A549 (cell line): Measurements from ENCODE around the gene ANGEL1. TPM values are rescaled to one million over a fixed set of nuclear protein-coding genes. Genes with fewer than 3 reads are reported as not detected.
A peak's percentile ranks its signal among the peaks of the same experiment; 100 is the strongest.

Source experiments
- ATAC-seq, 2 experiments: fragments of 200-7000 bp in 1 of 2; fragments of >200 bp in 1 of 2; cut with Nextera tagmentation in 1 of 2; cut with Tn5 transposase in 1 of 2; 3 replicates each; pipeline versions ENCODE4 v1.8.0 to v1.9.1; 2018 to 2020; ENCODE audit warnings: mild to moderate bottlenecking in 1 of 2, moderate library complexity in 1 of 2
- CTCF ChIA-PET: fragments of 300-600 bp; sonication (Branson Sonifier 250); formaldehyde crosslinking; extraction: SDS; loops from one replicate; lab custom pipeline; 2021; ENCODE audit warnings: antibody characterized with exemption, inconsistent platforms; lab: Yijun Ruan, JAX
- POLR2A ChIA-PET: fragments of 350-600 bp; formaldehyde crosslinking; extraction: SDS; loops from one replicate; lab custom pipeline; 2021; ENCODE audit warnings: antibody characterized with exemption, inconsistent platforms; lab: Yijun Ruan, JAX
- DNase-seq, 2 experiments: peaks; one replicate each; pipeline versions ENCODE4 v3.0.0 to v3.0.0-alpha.2; 2011 to 2016; ENCODE audit warnings: low read depth in 1 of 2, low spot score in 1 of 2
- FAIRE-seq: peaks from 2 replicates; lab custom pipeline; 2011; peaks lifted over from hg19 to GRCh38; lab: Jason Lieb, UNC
- H3K27ac ChIP-seq, 2 experiments: fragments of >200 bp; sonication (Bioruptor Twin); formaldehyde crosslinking; 3 replicates each; pipeline ENCODE4 v1.5.1; 2016 to 2017
- H3K4me1 ChIP-seq: fragments of >200 bp; sonication (Bioruptor Twin); formaldehyde crosslinking; 3 replicates; pipeline ENCODE4 v1.6.1; 2016
- H3K4me2 ChIP-seq: fragments of >200 bp; sonication (Bioruptor Twin); formaldehyde crosslinking; 3 replicates; pipeline ENCODE4 v1.6.1; 2016
- H3K4me3 ChIP-seq: fragments of >200 bp; sonication (Bioruptor Twin); formaldehyde crosslinking; 3 replicates; pipeline ENCODE4 v1.5.1; 2016
- H3K9me3 ChIP-seq: fragments of >200 bp; sonication (Bioruptor Twin); formaldehyde crosslinking; 3 replicates; pipeline ENCODE4 v1.6.1; 2016
- BHLHE40 ChIP-seq: IDR thresholded peaks from 2 replicates; pipeline ENCODE4 v1.6.1; 2012; ENCODE audit warnings: low read depth, low read length, inconsistent platforms
- CEBPB ChIP-seq, 2 experiments: fragments of >200 bp in 1 of 2; sonication (Bioruptor Twin) in 1 of 2; formaldehyde crosslinking in 1 of 2; IDR thresholded peaks; 2 replicates each; pipeline ENCODE4 v1.6.1; 2012 to 2016
- CHD2 ChIP-seq: fragments of 150-350 bp; IDR thresholded peaks from 2 replicates; pipeline ENCODE4 v1.6.1; 2014; ENCODE audit warnings: low read length; ENCODE audit not compliant: partially characterized antibody
- CHD4 ChIP-seq: fragments of 200-600 bp; sonication (generic); IDR thresholded peaks from 2 replicates; pipeline ENCODE4 v1.6.1; 2016; ENCODE audit warnings: antibody characterized with exemption, mild to moderate bottlenecking, borderline replicate concordance
- EHF ChIP-seq: fragments of 250-450 bp; sonication (Bioruptor Pico); IDR thresholded peaks from 2 replicates; pipeline ENCODE4 v1.5.0; 2020; ENCODE audit warnings: mild to moderate bottlenecking
- ESRRA ChIP-seq: fragments of 150-350 bp; IDR thresholded peaks from 2 replicates; pipeline ENCODE4 v1.6.1; 2014; ENCODE audit warnings: mild to moderate bottlenecking, low read length, borderline replicate concordance
- FOSB ChIP-seq: fragments of 250-450 bp; sonication (Bioruptor Pico); IDR thresholded peaks from 2 replicates; pipeline ENCODE4 v1.5.0; 2020; ENCODE audit warnings: mild to moderate bottlenecking, moderate library complexity
- FOSL2 ChIP-seq, 2 experiments: fragments of 450-650 bp in 1 of 2; fragments of >200 bp in 1 of 2; sonication (Bioruptor Twin) in 1 of 2; formaldehyde crosslinking; IDR thresholded peaks; 2 replicates each; pipeline versions ENCODE4 v1.5.0 to v1.6.1; 2016 to 2020; ENCODE audit warnings: mild to moderate bottlenecking in 1 of 2, moderate library complexity in 1 of 2
- FOXS1 ChIP-seq: fragments of 250-450 bp; sonication (Bioruptor Pico); IDR thresholded peaks from 2 replicates; pipeline ENCODE4 v1.5.0; 2020; ENCODE audit warnings: mild to moderate bottlenecking, moderate library complexity
- HOXB5 ChIP-seq: fragments of 250-450 bp; sonication (Bioruptor Pico); IDR thresholded peaks from 2 replicates; pipeline ENCODE4 v1.5.0; 2020; ENCODE audit warnings: mild to moderate bottlenecking, moderate library complexity
- KDM5A ChIP-seq: fragments of 200-600 bp; sonication (generic); IDR thresholded peaks from 2 replicates; pipeline ENCODE4 v1.6.1; 2016; ENCODE audit warnings: antibody characterized with exemption, mild to moderate bottlenecking
- MAFK ChIP-seq: fragments of 450-650 bp; IDR thresholded peaks from 2 replicates; pipeline ENCODE4 v1.6.1; 2014; ENCODE audit not compliant: partially characterized antibody
- POLR2AphosphoS2 ChIP-seq: conservative IDR thresholded peaks from 2 replicates; pipeline ENCODE4 v1.6.1; 2012; ENCODE audit warnings: low read length, improper control_type of control experiment, inconsistent platforms
- RARB ChIP-seq: fragments of 250-450 bp; sonication (Bioruptor Pico); IDR thresholded peaks from 2 replicates; pipeline ENCODE4 v1.8.0; 2021; ENCODE audit warnings: mild to moderate bottlenecking, moderate library complexity
- RCOR1 ChIP-seq: fragments of 150-350 bp; IDR thresholded peaks from 2 replicates; pipeline ENCODE4 v1.6.1; 2014; ENCODE audit warnings: antibody characterized with exemption, low read length, low read depth
- RFX5 ChIP-seq: fragments of 450-650 bp; IDR thresholded peaks from 2 replicates; pipeline ENCODE4 v1.7.1; 2014; ENCODE audit warnings: antibody characterized with exemption, mild to moderate bottlenecking, moderate library complexity
- SREBF2 ChIP-seq: fragments of 450-650 bp; IDR thresholded peaks from 2 replicates; pipeline ENCODE4 v1.6.1; 2014; ENCODE audit warnings: mild to moderate bottlenecking, moderate library complexity
- TP53 ChIP-seq: fragments of 250-450 bp; sonication (Bioruptor Pico); IDR thresholded peaks from 2 replicates; pipeline ENCODE4 v1.5.0; 2021; ENCODE audit warnings: mild to moderate bottlenecking, moderate library complexity
- WGBS: methylation state at CpG from one replicate; pipeline ENCODE4 v1.1.6; 2017; ENCODE audit errors: missing lambda C conversion rate; 5-methylcytosine and 5-hydroxymethylcytosine counted together
- polyA plus RNA-seq, 4 experiments: library from polyadenylated mRNA; depleted of rRNA in 3 of 4; stranded (reverse); fragments of >200 nt; fragmentation: RNase III in 1 of 4; extraction: RNeasy Plus Mini Kit Qiagen cat#74134 plus additional on column Dnase treatment in 1 of 4; gene quantifications; 2 replicates in 3 of 4; 3 replicates in 1 of 4; pipeline ENCODE4 v1.2.3, GENCODE V29; 2011 to 2017
- TF ChIP-seq, protein P1 (sequence below): fragments of 150-350 bp; IDR thresholded peaks from 2 replicates; pipeline ENCODE4 v1.6.1; 2014; ENCODE audit warnings: low read depth, mild to moderate bottlenecking, low read length
- TF ChIP-seq, protein P2 (sequence below): fragments of >200 bp; sonication (Bioruptor Twin); formaldehyde crosslinking; IDR thresholded peaks from 3 replicates; pipeline ENCODE4 v1.5.1; 2016
- TF ChIP-seq, protein P3 (sequence below): fragments of 250-450 bp; sonication (Bioruptor Pico); IDR thresholded peaks from 2 replicates; pipeline ENCODE4 v1.5.0; 2021; ENCODE audit warnings: mild to moderate bottlenecking, moderate library complexity, borderline replicate concordance
- TF ChIP-seq, protein P4 (sequence below): fragments of 450-650 bp; IDR thresholded peaks from 2 replicates; pipeline ENCODE4 v1.6.1; 2014; ENCODE audit warnings: antibody characterized with exemption
- TF ChIP-seq, protein P5 (sequence below): fragments of >200 bp; sonication (Bioruptor Twin); formaldehyde crosslinking; IDR thresholded peaks from 2 replicates; pipeline ENCODE4 v1.6.1; 2016

The ANGEL1 gene
- polyA plus RNA-seq, 2 of the 4 experiments (the other 2 are of a cell fraction), result 9.7 to 17.6 TPM

DNA sequence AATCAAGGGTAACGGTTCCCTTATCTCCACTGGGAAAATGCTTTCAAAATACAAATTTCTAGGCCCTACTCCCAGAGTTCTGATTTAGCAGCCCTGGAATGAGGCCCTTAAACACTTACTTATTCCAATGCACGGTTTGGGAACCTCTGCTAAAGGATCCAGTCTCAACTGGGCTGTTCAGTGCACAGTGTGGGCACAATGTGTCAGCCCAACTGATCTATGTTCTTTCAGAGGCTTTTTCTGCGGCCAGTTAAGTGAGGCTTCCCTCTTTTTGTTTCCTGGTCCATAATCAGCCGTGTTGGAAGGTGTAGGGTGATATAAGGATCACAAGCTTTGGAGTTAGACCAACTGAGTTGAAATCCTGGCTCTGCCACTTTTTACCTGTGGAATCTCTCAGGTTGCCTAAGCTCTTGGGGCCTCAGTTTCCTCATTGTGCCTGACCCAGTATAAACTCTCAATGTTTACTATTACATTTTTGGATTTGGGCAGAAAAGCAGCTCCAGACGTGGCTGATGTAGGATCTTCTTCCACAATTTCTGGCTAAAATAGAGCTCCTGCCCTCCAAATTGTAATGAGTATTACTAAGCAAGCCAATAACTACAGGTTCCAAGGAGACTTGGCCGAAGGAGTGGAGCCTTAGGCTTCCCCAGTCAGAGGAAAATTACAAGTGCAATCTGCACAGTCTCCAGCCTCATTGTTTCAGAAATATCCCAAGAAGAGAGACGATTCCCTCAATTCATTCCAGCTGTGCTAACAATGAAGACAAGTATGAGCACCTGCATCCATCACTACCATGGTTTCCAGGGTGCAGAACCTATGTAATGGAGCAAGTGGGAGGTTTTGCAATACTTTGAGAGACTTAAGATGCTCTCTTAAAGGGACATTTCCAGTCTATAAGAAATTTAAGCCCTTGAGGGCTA, 2.3 kb upstream of the ANGEL1 start:
- POLR2A ChIA-PET, result no interaction called here
- TF ChIP-seq FOXS1 (CRISPR knock-in tag) (no peak), FOSB (CRISPR knock-in tag) (no peak), FOSL2 (IDR thresholded peaks at IDR 0.05) (no peak), FOSL2 (CRISPR knock-in tag; IDR thresholded peaks at IDR 0.05) (no peak), SREBF2 (no peak), RFX5 (no peak), CHD4 (no peak), CHD2 (no peak), CEBPB (IDR thresholded peaks at IDR 0.05) (no peak), TP53 (CRISPR knock-in tag) (no peak), RARB (CRISPR knock-in tag) (no peak), POLR2AphosphoS2 (no peak), MAFK (no peak), RCOR1 (no peak)
- TF ChIP-seq, protein P1, sequence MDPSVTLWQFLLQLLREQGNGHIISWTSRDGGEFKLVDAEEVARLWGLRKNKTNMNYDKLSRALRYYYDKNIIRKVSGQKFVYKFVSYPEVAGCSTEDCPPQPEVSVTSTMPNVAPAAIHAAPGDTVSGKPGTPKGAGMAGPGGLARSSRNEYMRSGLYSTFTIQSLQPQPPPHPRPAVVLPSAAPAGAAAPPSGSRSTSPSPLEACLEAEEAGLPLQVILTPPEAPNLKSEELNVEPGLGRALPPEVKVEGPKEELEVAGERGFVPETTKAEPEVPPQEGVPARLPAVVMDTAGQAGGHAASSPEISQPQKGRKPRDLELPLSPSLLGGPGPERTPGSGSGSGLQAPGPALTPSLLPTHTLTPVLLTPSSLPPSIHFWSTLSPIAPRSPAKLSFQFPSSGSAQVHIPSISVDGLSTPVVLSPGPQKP, result no peak
- TF ChIP-seq, protein P2, sequence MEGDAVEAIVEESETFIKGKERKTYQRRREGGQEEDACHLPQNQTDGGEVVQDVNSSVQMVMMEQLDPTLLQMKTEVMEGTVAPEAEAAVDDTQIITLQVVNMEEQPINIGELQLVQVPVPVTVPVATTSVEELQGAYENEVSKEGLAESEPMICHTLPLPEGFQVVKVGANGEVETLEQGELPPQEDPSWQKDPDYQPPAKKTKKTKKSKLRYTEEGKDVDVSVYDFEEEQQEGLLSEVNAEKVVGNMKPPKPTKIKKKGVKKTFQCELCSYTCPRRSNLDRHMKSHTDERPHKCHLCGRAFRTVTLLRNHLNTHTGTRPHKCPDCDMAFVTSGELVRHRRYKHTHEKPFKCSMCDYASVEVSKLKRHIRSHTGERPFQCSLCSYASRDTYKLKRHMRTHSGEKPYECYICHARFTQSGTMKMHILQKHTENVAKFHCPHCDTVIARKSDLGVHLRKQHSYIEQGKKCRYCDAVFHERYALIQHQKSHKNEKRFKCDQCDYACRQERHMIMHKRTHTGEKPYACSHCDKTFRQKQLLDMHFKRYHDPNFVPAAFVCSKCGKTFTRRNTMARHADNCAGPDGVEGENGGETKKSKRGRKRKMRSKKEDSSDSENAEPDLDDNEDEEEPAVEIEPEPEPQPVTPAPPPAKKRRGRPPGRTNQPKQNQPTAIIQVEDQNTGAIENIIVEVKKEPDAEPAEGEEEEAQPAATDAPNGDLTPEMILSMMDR, result no peak
- TF ChIP-seq, protein P3, sequence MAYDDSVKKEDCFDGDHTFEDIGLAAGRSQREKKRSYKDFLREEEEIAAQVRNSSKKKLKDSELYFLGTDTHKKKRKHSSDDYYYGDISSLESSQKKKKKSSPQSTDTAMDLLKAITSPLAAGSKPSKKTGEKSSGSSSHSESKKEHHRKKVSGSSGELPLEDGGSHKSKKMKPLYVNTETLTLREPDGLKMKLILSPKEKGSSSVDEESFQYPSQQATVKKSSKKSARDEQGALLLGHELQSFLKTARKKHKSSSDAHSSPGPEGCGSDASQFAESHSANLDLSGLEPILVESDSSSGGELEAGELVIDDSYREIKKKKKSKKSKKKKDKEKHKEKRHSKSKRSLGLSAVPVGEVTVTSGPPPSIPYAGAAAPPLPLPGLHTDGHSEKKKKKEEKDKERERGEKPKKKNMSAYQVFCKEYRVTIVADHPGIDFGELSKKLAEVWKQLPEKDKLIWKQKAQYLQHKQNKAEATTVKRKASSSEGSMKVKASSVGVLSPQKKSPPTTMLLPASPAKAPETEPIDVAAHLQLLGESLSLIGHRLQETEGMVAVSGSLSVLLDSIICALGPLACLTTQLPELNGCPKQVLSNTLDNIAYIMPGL (CRISPR knock-in tag), result no peak

DNA sequence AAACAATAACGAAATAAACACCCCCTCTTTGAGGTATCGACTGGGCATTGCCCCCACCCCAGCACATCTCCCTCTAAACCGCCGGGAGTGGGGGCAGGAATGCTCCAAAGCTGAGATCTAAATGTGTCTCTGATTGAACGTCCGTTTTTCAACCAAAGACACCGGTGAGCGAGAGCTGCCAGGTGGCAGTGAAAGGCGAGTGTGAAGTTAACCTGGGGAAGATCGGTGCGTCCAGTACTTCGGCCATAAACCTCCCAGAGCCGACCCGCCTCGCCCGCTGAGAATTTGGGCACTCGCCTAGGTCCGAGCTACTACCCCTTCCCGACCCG, 625 bp downstream of the ANGEL1 start:
- FAIRE-seq, result no peak
- ChIA-PET CTCF (interaction anchor here (0.5 to 4.2 kb wide), 11 partner anchors 9 to 394 kb away, joined by 3 to 32 read pairs (median 4); no protein-coding TSS in a partner anchor), POLR2A (interaction anchor here (1.2 to 1.8 kb wide), 2 partner anchors 27 to 101 kb away, joined by 5 to 6 read pairs; no protein-coding TSS in a partner anchor)
- peak in 1 of 2 experiments; percentile 28 for DNase-seq
- TF ChIP-seq, protein P4, sequence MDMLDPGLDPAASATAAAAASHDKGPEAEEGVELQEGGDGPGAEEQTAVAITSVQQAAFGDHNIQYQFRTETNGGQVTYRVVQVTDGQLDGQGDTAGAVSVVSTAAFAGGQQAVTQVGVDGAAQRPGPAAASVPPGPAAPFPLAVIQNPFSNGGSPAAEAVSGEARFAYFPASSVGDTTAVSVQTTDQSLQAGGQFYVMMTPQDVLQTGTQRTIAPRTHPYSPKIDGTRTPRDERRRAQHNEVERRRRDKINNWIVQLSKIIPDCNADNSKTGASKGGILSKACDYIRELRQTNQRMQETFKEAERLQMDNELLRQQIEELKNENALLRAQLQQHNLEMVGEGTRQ, result no peak
- TF ChIP-seq EHF (CRISPR knock-in tag) (no peak), HOXB5 (CRISPR knock-in tag) (no peak), CHD4 (no peak), BHLHE40 (no peak), RARB (CRISPR knock-in tag) (no peak), ESRRA (no peak), KDM5A (no peak)
- TF ChIP-seq, protein P5, sequence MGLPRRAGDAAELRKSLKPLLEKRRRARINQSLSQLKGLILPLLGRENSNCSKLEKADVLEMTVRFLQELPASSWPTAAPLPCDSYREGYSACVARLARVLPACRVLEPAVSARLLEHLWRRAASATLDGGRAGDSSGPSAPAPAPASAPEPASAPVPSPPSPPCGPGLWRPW, result no peak
- H3K4me3 ChIP-seq, result peak overlapping the region; percentile 70
- 2% methylated on average over 14 of the region's 20 CpGs for WGBS
- H3K9me3 ChIP-seq, result no peaks in the 10 kb centered on the region
- peak overlapping the region; percentile 82 to 96 for H3K27ac ChIP-seq
- peak overlapping the region; percentile 88 for H3K4me2 ChIP-seq
- ATAC-seq, result peak; percentile 20 to 52; a peak in 5 of 6 replicates
- peaks cover 11% of the 10 kb centered on the region; the same call in 2 of the 3 replicates for H3K4me1 ChIP-seq

More for the DNA sequence above, 2.3 kb upstream of the ANGEL1 start:
- ATAC-seq, result no peak
- Histone ChIP-seq H3K4me2 (no peak overlapping the region), H3K9me3 (no peaks in the 10 kb centered on the region), H3K27ac (no peak overlapping the region), H3K4me1 (peaks cover 11% of the 10 kb centered on the region; the same call in 2 of the 3 replicates), H3K4me3 (no peak overlapping the region)
- no peak for FAIRE-seq
- DNase-seq, result no peak
- WGBS, result 35% methylated on average over 7 of the region's 7 CpGs
- CTCF ChIA-PET, result no interaction called here
